H9 (cell line): ENCODE data around the gene HMX1. TPM values are rescaled to one million over a fixed set of nuclear protein-coding genes. Genes with fewer than 3 reads are reported as not detected.

Experiments
- DNase-seq: peaks from one replicate; pipeline ENCODE4 v3.0.0-alpha.2; 2017
- H2AFZ ChIP-seq: one replicate; pipeline ENCODE4 v1.6.1; 2013; ENCODE audit warnings: mild to moderate bottlenecking, low read length, control low read depth, moderate library complexity
- H2AK5ac ChIP-seq: 2 replicates; pipeline ENCODE4 v1.6.1; 2013; ENCODE audit warnings: low read length, control low read depth, mixed read lengths; ENCODE audit not compliant: insufficient read length
- H2BK120ac ChIP-seq: one replicate; pipeline ENCODE4 v1.6.1; 2013; ENCODE audit warnings: low read depth, mild to moderate bottlenecking, low read length, control low read depth, inconsistent platforms; ENCODE audit not compliant: poor library complexity, severe bottlenecking
- H2BK12ac ChIP-seq: 2 replicates; pipeline ENCODE4 v1.6.1; 2013; ENCODE audit warnings: low read length, control low read depth, mixed read lengths, low read depth; ENCODE audit not compliant: insufficient read length
- H2BK15ac ChIP-seq: 2 replicates; pipeline ENCODE4 v1.6.1; 2013; ENCODE audit warnings: low read depth, low read length, control low read depth
- H2BK20ac ChIP-seq: one replicate; pipeline ENCODE4 v1.6.1; 2013; ENCODE audit warnings: low read depth, mild to moderate bottlenecking, low read length, control low read depth, inconsistent platforms; ENCODE audit not compliant: poor library complexity, severe bottlenecking
- H2BK5ac ChIP-seq: 2 replicates; pipeline ENCODE4 v1.6.1; 2013; ENCODE audit warnings: low read length, control low read depth, mixed read lengths; ENCODE audit not compliant: insufficient read length
- H3K14ac ChIP-seq: 2 replicates; pipeline ENCODE4 v1.6.1; 2013; ENCODE audit warnings: low read length, control low read depth; ENCODE audit not compliant: insufficient read depth
- H3K18ac ChIP-seq: 2 replicates; pipeline ENCODE4 v1.6.1; 2013; ENCODE audit warnings: low read depth, mild to moderate bottlenecking, mixed read lengths, low read length, control low read depth; ENCODE audit not compliant: insufficient read length
- H3K23ac ChIP-seq: 2 replicates; pipeline ENCODE4 v1.6.1; 2013; ENCODE audit warnings: low read length, control low read depth, mixed read lengths, low read depth; ENCODE audit not compliant: insufficient read length
- H3K23me2 ChIP-seq: 2 replicates; pipeline ENCODE4 v1.6.1; 2013; ENCODE audit warnings: low read depth, mild to moderate bottlenecking, mixed read lengths, low read length, control low read depth; ENCODE audit not compliant: insufficient read length, poor library complexity, severe bottlenecking
- H3K27ac ChIP-seq: 2 replicates; pipeline ENCODE4 v1.5.1; 2013; ENCODE audit warnings: low read length, control low read depth, mixed read lengths, low read depth; ENCODE audit not compliant: insufficient read length
- H3K27me3 ChIP-seq: 2 replicates; pipeline ENCODE4 v1.6.1; 2013; ENCODE audit warnings: low read length, control low read depth, inconsistent platforms; ENCODE audit not compliant: insufficient read depth
- H3K4ac ChIP-seq: 2 replicates; pipeline ENCODE4 v1.6.1; 2013; ENCODE audit warnings: low read depth, mild to moderate bottlenecking, control low read depth, inconsistent platforms, low read length, moderate library complexity
- H3K4me1 ChIP-seq: 2 replicates; pipeline ENCODE4 v1.6.1; 2013; ENCODE audit warnings: low read length, control low read depth, inconsistent platforms; ENCODE audit not compliant: insufficient read depth
- H3K4me2 ChIP-seq: 2 replicates; pipeline ENCODE4 v1.6.1; 2013; ENCODE audit warnings: low read length, control low read depth, mixed read lengths; ENCODE audit not compliant: insufficient read length, insufficient read depth
- H3K56ac ChIP-seq: 2 replicates; pipeline ENCODE4 v1.6.1; 2013; ENCODE audit warnings: low read depth, mild to moderate bottlenecking, mixed read lengths, low read length, control low read depth; ENCODE audit not compliant: insufficient read length
- H3K79me1 ChIP-seq: 2 replicates; pipeline ENCODE4 v1.6.1; 2013; ENCODE audit warnings: low read depth, mild to moderate bottlenecking, moderate library complexity, low read length, control low read depth, inconsistent platforms; ENCODE audit not compliant: insufficient read depth, poor library complexity, severe bottlenecking
- H3K79me2 ChIP-seq: 2 replicates; pipeline ENCODE4 v1.6.1; 2013; ENCODE audit warnings: low read length, control low read depth, inconsistent platforms; ENCODE audit not compliant: insufficient read depth
- H3K9ac ChIP-seq: 2 replicates; pipeline ENCODE4 v1.6.1; 2013; ENCODE audit warnings: low read length, control low read depth, mixed read lengths; ENCODE audit not compliant: insufficient read length; ENCODE audit errors: extremely low read depth
- H3K9me3 ChIP-seq: one replicate; pipeline ENCODE4 v1.6.1; 2013; ENCODE audit warnings: low read depth, low read length, inconsistent platforms; ENCODE audit not compliant: control insufficient read depth
- H3T11ph ChIP-seq: one replicate; pipeline ENCODE4 v1.6.1; 2013; ENCODE audit warnings: mild to moderate bottlenecking, low read length, control low read depth, inconsistent platforms
- H4K20me1 ChIP-seq: one replicate; pipeline ENCODE4 v1.6.1; 2013; ENCODE audit not compliant: control insufficient read depth, insufficient read length, insufficient read depth
- H4K5ac ChIP-seq: 2 replicates; pipeline ENCODE4 v1.6.1; 2013; ENCODE audit warnings: low read depth, mild to moderate bottlenecking, mixed read lengths, low read length, control low read depth; ENCODE audit not compliant: insufficient read length
- H4K8ac ChIP-seq: replicated peaks from 2 replicates; pipeline ENCODE4 v1.6.1; 2013; ENCODE audit warnings: low read length, control low read depth, mixed read lengths, low read depth; ENCODE audit not compliant: insufficient read length
- H4K91ac ChIP-seq: 2 replicates; pipeline ENCODE4 v1.6.1; 2013; ENCODE audit warnings: low read depth, mild to moderate bottlenecking, moderate library complexity, mixed read lengths, low read length, control low read depth; ENCODE audit not compliant: insufficient read length
- H3K27ac Mint-ChIP-seq, 3 experiments: 2 replicates in 2 of 3; 3 replicates in 1 of 3; pipeline ENCODE4 v1.8.0; 2020 to 2021; ENCODE audit warnings: mixed read lengths in 3 of 3, mild to moderate bottlenecking in 1 of 3, moderate library complexity in 1 of 3
- H3K27me3 Mint-ChIP-seq: 2 replicates; pipeline ENCODE4 v1.8.0; 2021; ENCODE audit warnings: low read depth, mild to moderate bottlenecking, moderate library complexity, mixed read lengths
- H3K36me3 Mint-ChIP-seq, 3 experiments: 2 replicates in 2 of 3; 3 replicates in 1 of 3; pipeline ENCODE4 v1.8.0; 2020 to 2021; ENCODE audit warnings: low read depth in 3 of 3, mixed read lengths in 3 of 3; ENCODE audit not compliant: insufficient read depth in 1 of 3
- H3K4me1 Mint-ChIP-seq, 2 experiments: 2 replicates each; pipeline ENCODE4 v1.8.0; 2020; ENCODE audit warnings: mixed read lengths in 2 of 2
- H3K4me3 Mint-ChIP-seq, 2 experiments: 2 replicates in 1 of 2; 3 replicates in 1 of 2; pipeline ENCODE4 v1.8.0; 2020 to 2021; ENCODE audit warnings: mild to moderate bottlenecking in 2 of 2, mixed read lengths in 2 of 2, moderate library complexity in 1 of 2
- H3K9me3 Mint-ChIP-seq, 2 experiments: 2 replicates in 1 of 2; 3 replicates in 1 of 2; pipeline ENCODE4 v1.8.0; 2020; ENCODE audit warnings: mild to moderate bottlenecking in 2 of 2, mixed read lengths in 2 of 2, moderate library complexity in 1 of 2
- WGBS: extraction: QIAGEN DNeasy Blood & Tissue Kit; methylation state at CpG from one replicate; pipeline ENCODE4 v1.1.7; 2013; ENCODE audit warnings: missing lambda C conversion rate, low lambda C conversion rate, mixed read lengths; ENCODE audit not compliant: insufficient read length; ENCODE audit errors: extremely low coverage; 5-methylcytosine and 5-hydroxymethylcytosine counted together
- total RNA-seq: library from RNA; stranded (reverse); gene quantifications from 2 replicates; pipeline ENCODE4 v1.2.1, GENCODE V29; 2021
- TF ChIP-seq, protein P1 (sequence below): fragments of 200-600 bp; sonication (generic); conservative IDR thresholded peaks from 3 replicates; pipeline ENCODE4 v1.8.0; 2021; ENCODE audit warnings: antibody characterized with exemption, mild to moderate bottlenecking

HMX1 gene
- total RNA-seq, 1 experiment from 2014 or later: 0.26 TPM

DNA sequence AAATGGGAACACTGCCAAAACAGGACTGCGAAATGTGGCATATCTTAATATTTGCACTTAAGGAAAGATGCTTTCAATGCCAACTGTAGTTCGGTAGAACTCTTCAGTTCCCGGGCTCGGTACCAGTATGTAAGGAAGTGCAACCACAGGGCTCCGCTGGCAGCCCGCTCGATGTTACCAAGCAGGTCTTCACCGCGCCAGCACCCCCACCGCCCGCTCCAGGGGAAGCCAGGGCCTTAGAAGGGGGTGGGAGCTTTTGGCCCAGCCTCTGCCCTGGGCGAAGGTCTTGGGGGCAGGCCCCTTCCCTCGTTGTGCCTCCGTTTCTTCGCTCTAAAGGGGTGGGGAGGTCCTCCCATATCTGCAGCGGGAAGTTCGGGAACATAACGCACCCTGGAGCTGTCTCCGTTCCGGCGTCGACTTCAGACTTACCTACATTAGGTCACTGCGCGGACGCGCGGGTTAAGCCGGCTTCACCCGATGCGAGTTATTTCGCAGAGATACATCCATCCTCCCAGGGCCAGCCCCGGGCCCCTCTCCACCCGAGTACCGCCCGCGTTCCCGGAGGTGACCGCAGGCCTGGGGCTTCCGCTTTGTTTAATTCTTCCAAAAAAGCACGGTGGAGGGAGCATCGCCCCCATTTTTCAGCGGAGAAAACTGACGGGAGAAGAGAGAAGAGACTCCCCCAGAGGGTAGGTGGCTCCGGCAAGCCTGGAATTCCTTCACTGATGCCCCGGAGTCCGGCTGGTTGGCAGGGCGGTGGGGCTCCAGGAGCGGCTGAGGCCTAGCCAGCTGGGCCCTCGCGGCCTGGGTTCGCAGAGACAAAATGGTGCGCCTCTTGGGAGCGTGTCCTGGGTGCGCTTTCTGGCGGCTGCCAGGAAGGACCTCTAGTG is 1.0 kb upstream of the HMX1 start:
- peaks cover 12 to 14% of the 10 kb centered on the region in 2 experiments; a peak in 3 of 5 replicates for H3K9me3 Mint-ChIP-seq
- peaks cover 92% of the 10 kb centered on the region for H3K27me3 Mint-ChIP-seq
- Histone ChIP-seq H3K9ac (no peak overlapping the region), H2BK120ac (no peak overlapping the region), H3K79me2 (no peaks in the 10 kb centered on the region), H3K4ac (no peak overlapping the region), H2AK5ac (no peak overlapping the region), H3K27ac (no peak overlapping the region), H2BK20ac (no peak overlapping the region), H3K23me2 (no peaks in the 10 kb centered on the region), H3K4me1 (no peaks in the 10 kb centered on the region), H3K18ac (no peak overlapping the region), H3K14ac (no peak overlapping the region), H4K91ac (no peak overlapping the region), H3K27me3 (peaks cover 93% of the 10 kb centered on the region), H2BK5ac (no peak overlapping the region), H3K56ac (no peak overlapping the region), H2BK15ac (0 out of 2 replicates have a peak overlapping the region, but pooled peaks have one; percentile 6), H4K8ac (no peak overlapping the region), H3K23ac (no peak overlapping the region), H3K4me2 (peak overlapping the region; percentile 48), H3T11ph (no peak overlapping the region), H3K79me1 (no peaks in the 10 kb centered on the region), H2AFZ (no peak overlapping the region), H4K5ac (no peak overlapping the region), H4K20me1 (no peaks in the 10 kb centered on the region), H3K9me3 (no peaks in the 10 kb centered on the region), H2BK12ac (no peak overlapping the region)
- no peak for DNase-seq
- TF ChIP-seq, protein P1, sequence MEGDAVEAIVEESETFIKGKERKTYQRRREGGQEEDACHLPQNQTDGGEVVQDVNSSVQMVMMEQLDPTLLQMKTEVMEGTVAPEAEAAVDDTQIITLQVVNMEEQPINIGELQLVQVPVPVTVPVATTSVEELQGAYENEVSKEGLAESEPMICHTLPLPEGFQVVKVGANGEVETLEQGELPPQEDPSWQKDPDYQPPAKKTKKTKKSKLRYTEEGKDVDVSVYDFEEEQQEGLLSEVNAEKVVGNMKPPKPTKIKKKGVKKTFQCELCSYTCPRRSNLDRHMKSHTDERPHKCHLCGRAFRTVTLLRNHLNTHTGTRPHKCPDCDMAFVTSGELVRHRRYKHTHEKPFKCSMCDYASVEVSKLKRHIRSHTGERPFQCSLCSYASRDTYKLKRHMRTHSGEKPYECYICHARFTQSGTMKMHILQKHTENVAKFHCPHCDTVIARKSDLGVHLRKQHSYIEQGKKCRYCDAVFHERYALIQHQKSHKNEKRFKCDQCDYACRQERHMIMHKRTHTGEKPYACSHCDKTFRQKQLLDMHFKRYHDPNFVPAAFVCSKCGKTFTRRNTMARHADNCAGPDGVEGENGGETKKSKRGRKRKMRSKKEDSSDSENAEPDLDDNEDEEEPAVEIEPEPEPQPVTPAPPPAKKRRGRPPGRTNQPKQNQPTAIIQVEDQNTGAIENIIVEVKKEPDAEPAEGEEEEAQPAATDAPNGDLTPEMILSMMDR: no peak
- H3K27ac Mint-ChIP-seq: no peak overlapping the region
- peaks cover 10 to 41% of the 10 kb centered on the region in 2 experiments for H3K4me1 Mint-ChIP-seq
- no CpG with 5 or more reads among the region's 55 CpGs for WGBS
- H3K4me3 Mint-ChIP-seq: peak overlapping the region; percentile 55 to 75
- no peaks in the 10 kb centered on the region; a peak in 1 of 7 replicates for H3K36me3 Mint-ChIP-seq
